K562 (cell line): ENCODE data around the gene PTPN13. TPM values are rescaled to one million over a fixed set of nuclear protein-coding genes. Genes with fewer than 3 reads are reported as not detected.

Experiments
- ATAC-seq: fragments of 200-7000 bp; cut with Tn5 transposase; 3 replicates; pipeline ENCODE4 v1.9.1; 2020; ENCODE audit warnings: moderate library complexity
- BruUV-seq: library from RNA; stranded (reverse); fragments of 400-500 nt; replicated peaks from 2 replicates; lab custom pipeline; 2021; lab: Mats Ljungman, UMichigan
- CTCF ChIA-PET: fragments of 300-600 bp; formaldehyde crosslinking; extraction: SDS; loops from one replicate; lab custom pipeline; 2021; ENCODE audit warnings: low intra/inter-chr PET ratio; lab: Yijun Ruan, JAX
- POLR2A ChIA-PET: fragments of 300-600, 350-650 bp; sonication (Branson Sonifier 250); formaldehyde crosslinking; extraction: SDS; loops from one replicate; lab custom pipeline; 2021; ENCODE audit warnings: antibody characterized with exemption, inconsistent platforms; lab: Yijun Ruan, JAX
- DNase-seq, 4 experiments: peaks; one replicate each; pipeline versions ENCODE4 v3.0.0 to v3.0.0-alpha.2; 2011 to 2018; ENCODE audit warnings: low spot score in 3 of 4, mixed read lengths in 3 of 4; ENCODE audit errors: extremely low read depth in 1 of 4
- FAIRE-seq: peaks from 2 replicates; lab custom pipeline; 2011; peaks lifted over from hg19 to GRCh38; lab: Jason Lieb, UNC
- H2AFZ ChIP-seq: 2 replicates; pipeline ENCODE4 v1.6.0; 2011; ENCODE audit warnings: low read depth, low read length, control low read depth, inconsistent platforms
- H3K27ac ChIP-seq: fragments of 200-600 bp; 3 replicates; pipeline ENCODE4 v1.8.0; 2011; ENCODE audit warnings: low read depth, mild to moderate bottlenecking, control low read depth, inconsistent platforms, low read length, moderate library complexity, mixed read lengths; ENCODE audit errors: extremely low read depth
- H3K27me3 ChIP-seq, 2 experiments: fragments of 300-600 bp in 1 of 2; 2 replicates in 1 of 2; 3 replicates in 1 of 2; pipeline versions ENCODE4 v1.6.0 to v1.8.0; 2011; ENCODE audit warnings: inconsistent platforms in 2 of 2, low read length in 2 of 2, mild to moderate bottlenecking in 1 of 2, mixed read lengths in 1 of 2, moderate library complexity in 1 of 2; ENCODE audit not compliant: control insufficient read depth in 2 of 2, insufficient read depth in 2 of 2
- H3K36me3 ChIP-seq: fragments of 300-600 bp; 3 replicates; pipeline ENCODE4 v1.8.0; 2011; ENCODE audit warnings: mild to moderate bottlenecking, low read length, inconsistent platforms; ENCODE audit not compliant: control insufficient read depth, insufficient read depth
- H3K4me1 ChIP-seq, 2 experiments: fragments of 200-600 bp in 1 of 2; replicated peaks in 1 of 2; 2 replicates in 1 of 2; 3 replicates in 1 of 2; pipeline versions ENCODE4 v1.5.1 to v1.8.0; 2011; ENCODE audit warnings: inconsistent platforms in 2 of 2, low read length in 2 of 2, mild to moderate bottlenecking in 1 of 2, mixed read lengths in 1 of 2, moderate library complexity in 1 of 2; ENCODE audit not compliant: control insufficient read depth in 2 of 2, insufficient read depth in 2 of 2
- H3K4me2 ChIP-seq: 2 replicates; pipeline ENCODE4 v1.6.1; 2011; ENCODE audit warnings: low read length, control low read depth, inconsistent platforms, mixed read lengths; ENCODE audit not compliant: insufficient read depth
- H3K4me3 ChIP-seq: fragments of 200-600 bp; sonication (generic), shearing (Covaris generic); 2 replicates; pipeline ENCODE4 v1.5.1; 2016; ENCODE audit warnings: control low read depth, inconsistent platforms
- H3K79me2 ChIP-seq: fragments of 200-600 bp; 3 replicates; pipeline ENCODE4 v1.8.0; 2011; ENCODE audit warnings: low read length, inconsistent platforms; ENCODE audit not compliant: control insufficient read depth, insufficient read depth
- H3K9ac ChIP-seq, 2 experiments: 2 replicates each; pipeline versions ENCODE4 v1.6.0 to v1.6.1; 2011; ENCODE audit warnings: low read depth in 2 of 2, low read length in 2 of 2, control low read depth in 1 of 2, inconsistent platforms in 1 of 2, mild to moderate bottlenecking in 1 of 2, mixed read lengths in 1 of 2; ENCODE audit not compliant: insufficient read depth in 1 of 2
- H3K9me1 ChIP-seq: one replicate; pipeline ENCODE4 v1.6.0; 2011; ENCODE audit warnings: inconsistent platforms, mild to moderate bottlenecking, low read length, moderate library complexity; ENCODE audit not compliant: control insufficient read depth, insufficient read depth
- H3K9me3 ChIP-seq: replicated peaks from 2 replicates; pipeline ENCODE4 v1.5.1; 2011; ENCODE audit warnings: low read depth, low read length, inconsistent platforms; ENCODE audit not compliant: control insufficient read depth, insufficient read depth
- H4K20me1 ChIP-seq: replicated peaks from 2 replicates; pipeline ENCODE4 v1.6.1; 2011; ENCODE audit warnings: low read length, inconsistent platforms, mixed read lengths; ENCODE audit not compliant: control insufficient read depth, insufficient read depth
- E4F1 ChIP-seq: fragments of 250-450 bp; sonication (Bioruptor Pico); IDR thresholded peaks from 2 replicates; pipeline ENCODE4 v1.5.0; 2021; ENCODE audit warnings: mild to moderate bottlenecking, borderline replicate concordance
- EP400 ChIP-seq: fragments of 450-650 bp; IDR thresholded peaks from 2 replicates; pipeline ENCODE4 v1.6.1; 2017; ENCODE audit warnings: antibody characterized with exemption, mild to moderate bottlenecking, moderate library complexity
- MEIS2 ChIP-seq: fragments of 450-650 bp; IDR thresholded peaks from 2 replicates; pipeline ENCODE4 v1.6.1; 2014; ENCODE audit warnings: mild to moderate bottlenecking; ENCODE audit not compliant: partially characterized antibody
- NELFE ChIP-seq: IDR thresholded peaks from 2 replicates; pipeline ENCODE4 v1.6.1; 2011; ENCODE audit warnings: mild to moderate bottlenecking; ENCODE audit not compliant: insufficient read depth, insufficient read length
- PURB ChIP-seq: sonication (generic); formaldehyde crosslinking; IDR thresholded peaks from 2 replicates; pipeline ENCODE4 v1.9.0; 2021; ENCODE audit warnings: low read depth, mild to moderate bottlenecking, missing genetic modification reagents
- SIN3A ChIP-seq, 2 experiments: fragments of 150-350 bp in 1 of 2; IDR thresholded peaks; 2 replicates each; pipeline ENCODE4 v1.6.1; 2011 to 2016; ENCODE audit warnings: borderline replicate concordance in 2 of 2, low read depth in 2 of 2, low read length in 2 of 2, mild to moderate bottlenecking in 2 of 2, moderate library complexity in 2 of 2; ENCODE audit not compliant: control insufficient read depth in 1 of 2
- SMC3 ChIP-seq: conservative IDR thresholded peaks from 2 replicates; pipeline ENCODE4 v1.6.1; 2011; ENCODE audit warnings: low read depth, low read length, improper control_type of control experiment; ENCODE audit not compliant: insufficient read depth
- ZNF280B ChIP-seq: fragments of 250-450 bp; sonication (Bioruptor Pico); IDR thresholded peaks from 2 replicates; pipeline ENCODE4 v1.5.1; 2021; ENCODE audit warnings: mild to moderate bottlenecking
- WGBS: fragments of 100-300 bp; shearing (Covaris generic); methylation state at CpG from one replicate; pipeline ENCODE4 v1.1.6; 2016; ENCODE audit warnings: low coverage, mixed read lengths; ENCODE audit not compliant: insufficient coverage; ENCODE audit errors: missing lambda C conversion rate; 5-methylcytosine and 5-hydroxymethylcytosine counted together
- in situ Hi-C: fragments of 300-500 bp; cut with MboI; formaldehyde crosslinking; loops from 4 replicates; pipeline ENCODE4 v1.15.0; 2018; ENCODE audit warnings: inconsistent platforms, mixed read lengths
- intact Hi-C: fragments of 100-400 bp; cut with micrococcal nuclease; formaldehyde crosslinking; loops from 2 replicates; pipeline ENCODE4 v1.14.2; 2022
- polyA plus RNA-seq, 8 experiments: library from polyadenylated mRNA; depleted of rRNA in 4 of 8; stranded (reverse) in 5 of 8; unstranded in 3 of 8; fragments of >200 nt; fragmentation: Nextera tagmentation in 2 of 8; fragmentation: Illumina TruSeq in 1 of 8; extraction: Ambion mirVana in 2 of 8; extraction: Trizol in 1 of 8; gene quantifications; 2 replicates each; pipeline versions ENCODE4 v1.2.1 to v1.2.3, GENCODE V29; 2011 to 2014; ENCODE audit warnings: inconsistent platforms in 1 of 8, missing spikeins in 1 of 8
- total RNA-seq, 7 experiments: library from RNA; depleted of rRNA in 6 of 7; stranded (reverse); fragments of >200 nt in 6 of 7; fragmentation: Illumina TruSeq in 2 of 7; extraction: Trizol in 2 of 7; gene quantifications; 2 replicates each; pipeline versions ENCODE4 v1.2.1 to v1.2.3, GENCODE V29; 2011 to 2021; ENCODE audit warnings: low replicate concordance in 1 of 7

PTPN13 gene
- total and polyA plus RNA-seq, 9 of the 15 experiments (the other 6 are each of a cell fraction or from before 2014, with no cell fraction given): 0.33 TPM; not detected in 8

GRCh38 chr4:86683983-86684382 lies 89.9 kb downstream of the PTPN13 start:
- no TSS peak for BruUV-seq
- in situ Hi-C loops: no loop called here
- TF ChIP-seq SIN3A (IDR thresholded peaks at IDR 0.05; ENCODE audit: borderline replicate concordance in 2 of 2, control insufficient read depth in 1 of 2, low read depth in 2 of 2, low read length in 2 of 2) (no peak), EP400 (no peak), NELFE (no peak), SMC3 (no peak), E4F1 (CRISPR knock-in tag) (no peak), ZNF280B (CRISPR knock-in tag) (no peak), PURB (CRISPR knock-in tag) (no peak), MEIS2 (no peak)

More at GRCh38 chr4:86683983-86684382, 89.9 kb downstream of the PTPN13 start:
- Histone ChIP-seq H3K36me3 (no peaks in the 10 kb centered on the region), H3K4me1 (no peaks in the 10 kb centered on the region), H3K27ac (no peak overlapping the region), H4K20me1 (no peaks in the 10 kb centered on the region), H3K9me1 (no peaks in the 10 kb centered on the region), H3K79me2 (no peaks in the 10 kb centered on the region), H3K27me3 (no peaks in the 10 kb centered on the region), H2AFZ (no peak overlapping the region), H3K4me2 (no peak overlapping the region), H3K9ac (no peak overlapping the region), H3K9me3 (no peaks in the 10 kb centered on the region), H3K4me3 (no peak overlapping the region)
- DNase-seq (no peak), FAIRE-seq (no peak), ATAC-seq (no peak)
- ChIA-PET CTCF (interaction anchor here (0.7 kb wide), 1 partner anchor 837 kb away, joined by 3 read pairs; no protein-coding TSS in a partner anchor), POLR2A (no interaction called here)
- 0% methylated on average over 2 of the region's 2 CpGs for WGBS
- intact Hi-C loops: no loop called here
